OCI-LY3 (cell line): ENCODE data around the gene NT5DC4.

Experiments
- CTCF ChIP-seq: fragments of 200-600, 300-600 bp; sonication (generic); IDR thresholded peaks from 2 replicates; pipeline ENCODE4 v1.5.1; 2014; ENCODE audit warnings: antibody characterized with exemption, low read length, low read depth
- EZH2phosphoT487 ChIP-seq: fragments of 200-600 bp; shearing (Covaris generic); IDR thresholded peaks from 2 replicates; pipeline ENCODE4 v1.6.1; 2018; ENCODE audit warnings: antibody characterized with exemption, mixed run types, low read depth

GRCh38 chr2:112692495-112692911 is 28.3 kb upstream of the NT5DC4 start:
- TF ChIP-seq CTCF (no peak), EZH2phosphoT487 (no peak)
